ELR (cell line): ENCODE results near the gene CHMP6.

ENCODE experiments used
- DNase-seq: peaks from one replicate; pipeline ENCODE4 v3.0.0-alpha.2; 2015; ENCODE audit warnings: low read depth

Gene CHMP6

DNA sequence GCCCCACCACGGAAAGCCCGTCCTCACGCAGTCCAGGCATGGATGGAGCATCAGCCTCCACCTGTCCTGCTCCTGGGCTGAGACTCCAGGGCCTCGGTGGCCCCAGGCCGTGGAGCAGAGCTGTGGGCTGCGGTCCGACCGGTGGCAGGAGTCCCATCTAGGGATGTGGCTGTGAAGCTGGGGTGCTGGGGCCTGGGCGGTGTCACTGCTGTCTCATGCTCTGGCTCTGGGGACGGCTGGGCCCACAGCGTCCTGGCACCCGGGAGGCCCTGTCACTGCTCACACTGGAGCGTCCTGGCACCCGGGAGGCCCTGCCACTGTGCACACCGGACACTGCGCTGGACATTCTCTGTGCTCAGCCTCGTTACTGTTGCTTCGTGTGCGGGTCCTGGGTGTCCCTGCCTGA, 51.7 kb downstream of the CHMP6 start:
- DNase-seq = no peak

DNA sequence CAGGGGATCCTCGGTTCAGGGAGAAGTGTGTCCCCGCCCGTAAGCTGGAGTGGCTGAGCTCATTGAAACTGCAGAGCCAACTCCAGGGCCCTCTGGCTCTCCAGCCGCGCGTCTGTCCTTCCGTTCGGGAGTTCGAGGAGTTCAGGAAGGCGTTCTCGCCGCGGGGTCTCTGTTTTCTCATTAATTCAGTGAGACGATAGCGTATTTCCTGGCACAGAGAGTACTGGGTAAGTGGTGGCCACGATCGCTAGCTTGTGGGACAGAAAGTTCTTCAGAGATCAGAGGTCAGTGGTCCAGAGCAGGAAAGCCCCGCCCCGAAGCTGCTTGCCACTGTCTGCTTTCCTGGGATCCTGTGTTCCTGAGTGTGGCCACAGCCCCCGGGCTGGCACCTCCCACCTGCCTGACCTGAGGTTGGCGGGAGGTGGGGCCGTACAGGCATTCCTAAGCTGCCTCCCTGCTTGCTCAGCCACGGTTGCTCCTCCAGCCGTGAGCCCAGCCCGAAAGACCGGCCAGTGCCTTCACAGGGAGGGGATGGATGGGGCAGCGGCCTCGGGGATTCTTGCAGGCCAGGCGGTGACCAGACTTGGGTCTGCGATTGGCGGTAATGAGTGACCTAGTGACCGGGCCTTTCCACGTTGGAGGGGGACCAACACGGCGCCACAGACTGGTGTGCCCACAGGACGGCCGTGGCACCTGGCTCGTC, 52.2 kb downstream of the CHMP6 start:
- DNase-seq = peak; percentile 63

- no peak for DNase-seq
Observed at GRCh38 chr17:81044428-81044763, 52.8 kb downstream of the CHMP6 start.

DNA sequence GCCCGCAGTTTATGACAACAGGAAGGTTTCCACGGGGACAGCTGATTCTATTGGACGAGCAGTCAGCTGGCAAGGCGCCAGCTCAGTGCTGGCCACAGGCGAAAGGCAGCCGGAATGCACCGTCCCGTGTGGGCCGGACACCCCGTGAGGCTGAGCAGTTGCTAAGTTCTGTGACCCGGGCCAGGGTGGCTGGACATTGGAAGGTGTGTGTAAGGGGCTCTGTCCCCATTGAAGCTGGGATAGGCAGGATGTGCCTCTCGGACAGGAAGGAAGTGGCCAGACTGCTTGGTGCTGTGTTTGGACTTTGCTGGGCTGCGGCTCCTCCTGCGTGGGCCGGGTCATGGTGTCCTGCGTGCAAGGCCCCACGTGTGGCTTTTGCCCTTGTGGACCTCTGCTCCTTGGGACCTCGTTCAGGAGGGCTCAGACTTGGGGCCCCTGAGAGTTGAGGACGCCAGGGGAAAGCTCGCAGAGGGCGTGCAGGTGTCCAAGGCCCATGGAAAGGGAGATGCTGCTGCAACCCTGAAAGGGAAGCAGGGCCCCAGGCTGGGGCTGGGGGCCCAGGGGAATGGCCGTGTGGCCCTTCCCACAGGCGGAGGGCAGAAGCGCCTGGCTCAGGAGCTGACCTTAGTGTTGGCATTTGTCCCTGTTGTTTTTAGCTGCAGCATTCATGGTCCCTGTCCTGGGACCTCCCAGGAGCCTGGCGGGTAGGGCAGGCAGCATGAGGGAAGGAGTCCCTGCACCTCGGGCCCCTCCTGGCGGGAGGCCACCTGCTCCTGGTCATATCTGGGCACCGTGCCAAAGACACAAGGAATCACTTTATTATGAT, 53.3 kb downstream of the CHMP6 start:
- peak; percentile 70 for DNase-seq

GRCh38 chr17:81045590-81046095, 54.0 kb downstream of the CHMP6 start:
- DNase-seq = no peak

GRCh38 chr17:81046132-81046769, 54.6 kb downstream of the CHMP6 start:
- no peak for DNase-seq

DNA sequence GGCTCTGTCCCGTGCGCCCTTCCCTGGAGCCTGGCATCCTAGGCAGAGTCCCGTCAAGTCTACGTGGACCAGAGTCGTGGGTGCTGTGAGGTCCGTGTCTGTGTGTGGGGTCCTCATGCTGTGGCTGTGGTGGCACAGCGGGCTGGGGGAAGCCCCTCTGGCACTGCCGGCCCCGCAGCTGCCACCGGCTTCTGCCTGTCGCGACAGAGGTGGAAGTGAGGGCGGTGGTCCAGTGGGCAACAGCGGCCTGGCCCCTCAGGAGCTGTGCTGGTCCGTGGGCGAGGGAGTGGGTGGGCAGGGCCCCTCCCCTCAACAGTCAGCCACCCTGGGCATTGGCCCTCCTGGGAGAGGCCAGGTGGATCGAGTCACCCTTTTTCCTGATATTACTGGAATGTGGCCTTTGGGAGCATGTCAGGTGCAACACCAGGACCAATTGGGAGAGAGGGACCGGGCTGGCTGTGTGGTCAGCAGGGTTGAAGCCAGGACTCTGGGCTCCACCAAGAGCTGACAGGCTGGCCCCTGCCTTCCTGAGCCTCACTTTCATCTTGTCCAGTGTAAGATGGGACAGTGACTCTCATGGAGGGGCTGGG, 55.2 kb downstream of the CHMP6 start:
- no peak for DNase-seq

- DNase-seq = no peak
Observed at GRCh38 chr17:81048827-81049371, 57.3 kb downstream of the CHMP6 start.

- DNase-seq = no peak
Observed at GRCh38 chr17:81049372-81049911, 57.8 kb downstream of the CHMP6 start.
